GM21447 (cell line): ENCODE results near the gene FOXP4.

Experiments used
- ATAC-seq: cut with Tn5 transposase; IDR thresholded peaks from one replicate; pipeline ENCODE4 v1.9.1; 2021; ENCODE audit not compliant: unreplicated experiment

The FOXP4 gene

GRCh38 chr6:41580690-41581089 is 34.5 kb downstream of the FOXP4 start:
- ATAC-seq = no peak

GRCh38 chr6:41581381-41581991 is 35.3 kb downstream of the FOXP4 start:
- ATAC-seq = no peak

GRCh38 chr6:41582540-41582939 is 36.4 kb downstream of the FOXP4 start:
- ATAC-seq = no peak

GRCh38 chr6:41583565-41583964 is 37.4 kb downstream of the FOXP4 start:
- ATAC-seq = no peak

GRCh38 chr6:41584205-41584604 is 38.0 kb downstream of the FOXP4 start:
- no peak for ATAC-seq

GRCh38 chr6:41584668-41585205 is 38.6 kb downstream of the FOXP4 start:
- ATAC-seq = no peak

- no peak for ATAC-seq
These were observed 39.4 kb downstream of the FOXP4 start for GRCh38 chr6:41585605-41586004.

- no peak for ATAC-seq
These were observed 40.2 kb downstream of the FOXP4 start for GRCh38 chr6:41586252-41587007.

- ATAC-seq = no peak
These were observed 41.1 kb downstream of the FOXP4 start for GRCh38 chr6:41587131-41587879.

- no peak for ATAC-seq
These were observed 41.9 kb downstream of the FOXP4 start for GRCh38 chr6:41588111-41588510.

GRCh38 chr6:41589223-41589622 is 43.0 kb downstream of the FOXP4 start:
- ATAC-seq = no peak

GRCh38 chr6:41589636-41590622 is 43.7 kb downstream of the FOXP4 start:
- no peak for ATAC-seq

- ATAC-seq = no peak
These were observed 44.9 kb downstream of the FOXP4 start for GRCh38 chr6:41591122-41591521.

- no peak for ATAC-seq
These were observed 45.8 kb downstream of the FOXP4 start for GRCh38 chr6:41591859-41592502.

GRCh38 chr6:41593406-41593805 is 47.2 kb downstream of the FOXP4 start:
- no peak for ATAC-seq

GRCh38 chr6:41593839-41594238 is 47.7 kb downstream of the FOXP4 start:
- ATAC-seq = no peak

GRCh38 chr6:41594326-41594725 is 48.1 kb downstream of the FOXP4 start:
- ATAC-seq = no peak

GRCh38 chr6:41594766-41595165 is 48.6 kb downstream of the FOXP4 start:
- no peak for ATAC-seq

- no peak for ATAC-seq
These were observed 49.0 kb downstream of the FOXP4 start for GRCh38 chr6:41595166-41595565.

- ATAC-seq = no peak
These were observed 50.0 kb downstream of the FOXP4 start for GRCh38 chr6:41596096-41596685.
